Choroid plexus epithelial cell (primary cell): Measurements from ENCODE around the gene RFTN1.
A peak's percentile ranks its signal among the peaks of the same experiment; 100 is the strongest.

ENCODE experiments used
- DNase-seq: peaks from one replicate; pipeline ENCODE4 v3.0.0-alpha.2; 2010; ENCODE audit warnings: low read depth
- H3K4me3 ChIP-seq: 2 replicates; pipeline ENCODE4 v1.5.1; 2011; ENCODE audit warnings: low read depth, mild to moderate bottlenecking, control low read depth, low read length, moderate library complexity
- TF ChIP-seq, protein P1 (sequence below): conservative IDR thresholded peaks from 2 replicates; pipeline ENCODE4 v1.5.1; 2011; ENCODE audit warnings: low read depth, mild to moderate bottlenecking, control low read depth, inconsistent platforms, low read length, moderate library complexity

The RFTN1 gene

DNA sequence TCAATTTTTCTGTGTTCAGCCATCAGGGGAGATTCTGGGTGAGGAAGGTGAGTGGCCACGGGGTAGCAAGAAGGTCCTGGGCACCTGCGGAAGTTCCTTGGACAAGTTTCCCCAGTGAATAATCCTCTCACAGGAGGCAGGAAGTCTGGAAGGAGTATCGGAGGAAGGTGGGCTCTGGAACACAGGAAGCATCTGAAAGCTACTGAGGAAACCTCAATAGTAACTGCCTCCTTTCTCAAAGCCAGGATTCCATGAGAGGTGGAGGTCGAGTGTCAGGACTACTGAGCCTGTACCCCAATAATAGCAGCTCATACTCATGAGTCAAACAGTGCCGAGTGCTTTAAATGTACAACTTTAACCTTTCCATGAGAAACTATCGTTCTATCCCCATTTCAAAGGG lies 137.6 kb downstream of the RFTN1 start:
- H3K4me3 ChIP-seq: no peak overlapping the region
- TF ChIP-seq, protein P1, sequence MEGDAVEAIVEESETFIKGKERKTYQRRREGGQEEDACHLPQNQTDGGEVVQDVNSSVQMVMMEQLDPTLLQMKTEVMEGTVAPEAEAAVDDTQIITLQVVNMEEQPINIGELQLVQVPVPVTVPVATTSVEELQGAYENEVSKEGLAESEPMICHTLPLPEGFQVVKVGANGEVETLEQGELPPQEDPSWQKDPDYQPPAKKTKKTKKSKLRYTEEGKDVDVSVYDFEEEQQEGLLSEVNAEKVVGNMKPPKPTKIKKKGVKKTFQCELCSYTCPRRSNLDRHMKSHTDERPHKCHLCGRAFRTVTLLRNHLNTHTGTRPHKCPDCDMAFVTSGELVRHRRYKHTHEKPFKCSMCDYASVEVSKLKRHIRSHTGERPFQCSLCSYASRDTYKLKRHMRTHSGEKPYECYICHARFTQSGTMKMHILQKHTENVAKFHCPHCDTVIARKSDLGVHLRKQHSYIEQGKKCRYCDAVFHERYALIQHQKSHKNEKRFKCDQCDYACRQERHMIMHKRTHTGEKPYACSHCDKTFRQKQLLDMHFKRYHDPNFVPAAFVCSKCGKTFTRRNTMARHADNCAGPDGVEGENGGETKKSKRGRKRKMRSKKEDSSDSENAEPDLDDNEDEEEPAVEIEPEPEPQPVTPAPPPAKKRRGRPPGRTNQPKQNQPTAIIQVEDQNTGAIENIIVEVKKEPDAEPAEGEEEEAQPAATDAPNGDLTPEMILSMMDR: no peak
- DNase-seq: no peak

DNA sequence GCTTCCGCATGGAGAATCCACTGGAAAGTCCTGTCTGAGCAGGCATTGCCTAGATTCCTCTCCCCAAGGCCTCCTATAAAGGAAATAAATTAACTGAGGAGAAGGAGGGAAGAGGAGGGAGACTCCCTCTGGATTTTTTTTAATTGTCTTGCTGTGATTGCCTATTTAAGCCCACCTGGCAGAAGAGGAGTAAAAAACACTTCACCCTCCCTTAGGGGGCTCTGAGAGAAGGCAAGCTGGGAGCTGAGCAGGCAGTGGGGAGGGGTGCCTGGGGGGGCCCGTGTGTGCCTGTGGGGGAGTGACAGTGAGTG lies 138.6 kb downstream of the RFTN1 start:
- H3K4me3 ChIP-seq: no peak overlapping the region
- TF ChIP-seq, protein P1: no peak
- no peak for DNase-seq

DNA sequence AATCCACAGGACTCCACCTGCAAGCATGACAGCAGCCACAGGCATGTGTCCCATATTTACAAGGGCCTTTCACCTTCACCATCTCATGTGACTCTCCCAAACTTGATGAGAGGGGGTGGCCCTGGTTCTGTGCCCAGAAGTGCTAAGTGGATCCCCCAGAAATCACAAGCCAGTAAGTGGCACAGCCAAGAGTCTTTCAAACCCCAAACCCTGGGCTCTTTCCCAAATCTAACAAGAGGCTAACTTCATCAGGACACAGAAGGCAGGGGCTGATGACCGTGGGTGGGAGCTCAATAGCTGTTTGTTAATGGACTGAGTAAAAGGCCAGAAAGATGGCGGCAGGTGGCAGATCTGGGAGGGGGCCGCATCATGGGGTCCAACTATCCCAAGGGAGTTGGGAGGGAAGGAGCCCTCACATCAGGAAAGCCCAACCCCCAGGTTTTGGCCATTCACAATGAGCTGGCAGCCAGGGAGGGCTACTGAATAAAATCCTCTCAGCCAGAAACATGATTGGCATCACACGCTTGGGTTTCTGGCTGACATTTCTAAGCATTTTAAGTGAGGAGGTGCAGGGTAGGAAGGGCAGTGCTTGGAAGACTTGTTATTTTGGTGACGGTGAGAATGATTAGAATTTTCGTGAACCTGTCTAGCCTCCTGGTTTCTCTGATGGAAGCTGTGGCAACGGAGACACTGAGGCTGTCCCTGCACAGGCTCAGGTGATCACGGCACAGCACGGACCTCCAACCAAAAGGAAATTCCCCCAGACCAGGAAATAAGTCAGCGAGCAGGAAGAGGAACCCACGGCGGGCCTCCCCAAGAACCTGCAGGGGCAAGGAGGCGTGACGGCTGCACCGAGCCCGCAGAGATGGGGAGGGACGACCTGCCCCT lies 139.2 kb downstream of the RFTN1 start:
- H3K4me3 ChIP-seq: no peak overlapping the region
- TF ChIP-seq, protein P1: no peak
- no peak for DNase-seq

DNA sequence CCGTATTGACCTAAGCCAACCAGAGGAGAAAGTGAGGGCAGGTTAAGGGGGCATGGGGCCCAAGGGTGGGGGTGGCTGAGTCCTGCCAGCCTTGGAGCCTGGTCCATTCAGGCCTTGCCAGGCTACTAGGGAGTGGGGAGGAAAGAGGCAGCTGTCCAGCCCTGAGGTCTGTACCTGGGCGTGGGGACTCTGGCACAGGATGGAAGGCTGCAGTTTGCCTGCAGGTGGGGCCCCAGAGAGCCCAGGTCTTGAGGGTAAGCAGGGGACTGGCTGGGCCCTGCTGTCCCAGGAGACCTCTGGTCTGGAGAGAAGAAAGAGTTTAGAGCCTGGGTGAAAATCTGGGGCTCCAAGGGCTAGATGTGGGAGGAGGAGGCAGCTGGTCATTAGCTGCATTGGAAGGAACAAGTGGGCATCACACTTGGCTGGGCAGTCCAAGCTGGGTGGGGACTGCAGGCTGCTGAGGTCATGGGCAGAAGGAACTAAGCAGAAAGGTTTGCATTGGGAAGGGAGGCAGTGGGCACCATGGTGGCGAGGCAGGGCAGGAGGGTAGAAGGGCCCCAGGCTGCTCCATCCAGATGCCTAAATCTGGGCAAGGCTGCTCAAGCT lies 140.1 kb downstream of the RFTN1 start:
- TF ChIP-seq, protein P1: no peak
- no peak for DNase-seq
- no peak overlapping the region for H3K4me3 ChIP-seq

DNA sequence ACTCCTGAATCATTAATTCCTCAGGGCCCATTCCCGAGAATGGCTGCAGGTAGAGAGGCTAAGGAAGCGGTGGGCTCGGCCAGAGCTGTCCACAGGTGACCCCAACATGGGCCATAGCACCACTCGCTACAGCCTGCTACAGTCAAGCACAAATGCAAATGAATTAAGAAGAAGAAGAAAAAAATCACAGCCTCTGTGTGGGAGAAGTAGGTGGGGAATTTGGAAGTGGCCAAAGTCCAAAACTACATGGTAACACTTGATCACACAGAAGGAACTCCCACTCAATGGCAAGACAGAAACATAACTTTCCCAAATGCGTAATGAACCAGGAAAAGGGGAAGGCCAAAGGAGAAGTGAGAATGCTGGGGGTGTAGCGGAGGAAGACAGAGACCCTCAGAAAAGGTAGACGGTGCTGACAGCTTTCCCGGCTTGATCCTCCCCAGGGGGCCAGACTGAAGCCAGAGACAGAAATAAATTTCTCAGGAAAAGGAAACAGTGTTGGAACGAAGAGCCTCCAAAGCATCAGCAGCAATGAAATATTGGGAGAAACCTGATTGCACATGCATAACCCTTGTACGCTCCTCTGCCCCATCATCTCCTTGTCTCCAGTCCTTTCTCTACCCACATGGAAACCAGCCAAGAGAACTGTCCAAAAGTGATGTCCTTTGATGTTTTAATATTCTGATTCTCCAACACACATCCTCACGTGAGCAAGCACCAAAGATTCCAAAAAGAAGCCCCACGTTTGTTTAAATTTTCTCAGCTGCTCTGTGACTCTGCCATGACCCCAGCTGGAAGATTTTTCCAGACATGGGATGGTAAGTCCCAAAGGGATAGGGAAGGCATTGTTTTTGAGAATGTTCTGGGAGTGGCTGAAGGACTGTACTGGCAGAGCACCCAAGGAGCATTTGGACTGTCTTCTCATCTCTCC lies 140.9 kb downstream of the RFTN1 start:
- no peak overlapping the region for H3K4me3 ChIP-seq
- no peak for DNase-seq
- TF ChIP-seq, protein P1: no peak

DNA sequence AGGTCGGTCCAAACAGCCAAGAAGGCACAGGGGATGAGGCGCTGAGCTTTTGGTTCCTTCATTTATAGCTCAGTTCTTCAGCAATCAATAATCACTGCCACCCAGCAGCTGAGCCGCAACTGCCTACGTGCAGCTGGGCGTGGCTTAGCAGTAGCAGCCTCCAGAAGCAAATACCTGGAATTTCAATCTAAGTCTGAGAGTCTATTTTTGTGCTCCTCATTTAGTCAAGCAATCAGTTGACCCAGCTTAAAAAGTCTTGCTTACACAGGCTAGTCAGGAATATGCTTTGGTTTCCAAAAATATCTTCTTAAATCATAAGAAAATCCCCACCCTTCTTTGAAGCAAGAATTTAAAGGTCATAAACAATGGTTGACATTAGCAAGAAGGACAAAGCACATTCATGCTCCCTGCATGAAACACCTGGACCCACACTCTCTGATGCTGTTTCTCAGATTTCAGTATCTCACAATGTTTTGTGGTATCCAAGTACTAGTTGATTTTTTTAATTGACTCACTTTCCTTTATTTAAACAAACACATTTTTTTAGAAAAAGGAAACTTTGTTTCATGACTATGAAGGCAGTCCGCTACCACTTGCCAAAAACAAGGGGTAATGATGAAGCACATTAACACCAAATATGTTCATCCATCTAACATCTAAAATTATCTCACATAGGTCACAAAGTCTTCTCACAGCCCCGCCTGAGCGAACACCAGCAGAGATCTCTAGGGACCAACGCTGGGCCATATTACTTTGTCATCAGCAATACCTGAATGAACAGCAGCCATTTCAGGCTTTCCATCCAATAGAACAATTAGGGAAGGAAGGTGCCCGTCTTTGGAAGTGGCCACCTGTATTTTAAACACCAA lies 142.4 kb downstream of the RFTN1 start:
- H3K4me3 ChIP-seq: no peak overlapping the region
- TF ChIP-seq, protein P1: no peak
- DNase-seq: peak; percentile 22
